GM19043 (cell line): Measurements from ENCODE around the gene MAFB.

Experiments used
- ATAC-seq: cut with Tn5 transposase; IDR thresholded peaks from one replicate; pipeline ENCODE4 v1.9.1; 2021; ENCODE audit warnings: low read depth; ENCODE audit not compliant: unreplicated experiment

MAFB gene

GRCh38 chr20:40637176-40637575, 51.9 kb downstream of the MAFB start:
- no peak for ATAC-seq

- no peak for ATAC-seq
Observed at GRCh38 chr20:40636486-40636885, 52.5 kb downstream of the MAFB start.

GRCh38 chr20:40635971-40636370, 53.1 kb downstream of the MAFB start:
- ATAC-seq = no peak
